Kidney epithelial cell (primary cell): Measurements from ENCODE around the gene PLPP7. TPM values are rescaled to one million over a fixed set of nuclear protein-coding genes. Genes with fewer than 3 reads are reported as not detected.
"Not testable (repeated sequence)": the region's sequence is repeated elsewhere in the genome, so short reads cannot be mapped to it uniquely, and the experiment has no call there.

ENCODE experiments used
- DNase-seq: peaks from one replicate; pipeline ENCODE4 v3.0.0-alpha.2; 2010; ENCODE audit warnings: low read depth
- H3K27me3 ChIP-seq: 2 replicates; pipeline ENCODE4 v1.6.0; 2011; ENCODE audit warnings: low read length; ENCODE audit not compliant: control insufficient read depth, insufficient read depth
- H3K36me3 ChIP-seq: 2 replicates; pipeline ENCODE4 v1.5.1; 2011; ENCODE audit warnings: low read length; ENCODE audit not compliant: control insufficient read depth, insufficient read depth
- H3K4me3 ChIP-seq: 2 replicates; pipeline ENCODE4 v1.5.1; 2011; ENCODE audit warnings: low read depth, mild to moderate bottlenecking, control low read depth, low read length
- CTCF ChIP-seq: IDR thresholded peaks from 2 replicates; pipeline ENCODE4 v1.5.1; 2011; ENCODE audit warnings: mild to moderate bottlenecking, moderate library complexity, low read length, control low read depth, inconsistent platforms; ENCODE audit not compliant: insufficient read depth, poor library complexity, severe bottlenecking
- total RNA-seq: library from RNA; depleted of rRNA; stranded (reverse); fragments of >200 nt; gene quantifications from 2 replicates; pipeline ENCODE4 v1.2.3, GENCODE V29; 2015

The PLPP7 gene
- total RNA-seq, 1 donor from 2014 or later = 4.6 TPM

- no peak overlapping the region for H3K4me3 ChIP-seq
- no peak for DNase-seq
- TF ChIP-seq CTCF = no peak
- H3K27me3 ChIP-seq = no peaks in the 10 kb centered on the region
- no peaks in the 10 kb centered on the region for H3K36me3 ChIP-seq
Observed at GRCh38 chr9:131349522-131349880, 60.0 kb downstream of the PLPP7 start.

DNA sequence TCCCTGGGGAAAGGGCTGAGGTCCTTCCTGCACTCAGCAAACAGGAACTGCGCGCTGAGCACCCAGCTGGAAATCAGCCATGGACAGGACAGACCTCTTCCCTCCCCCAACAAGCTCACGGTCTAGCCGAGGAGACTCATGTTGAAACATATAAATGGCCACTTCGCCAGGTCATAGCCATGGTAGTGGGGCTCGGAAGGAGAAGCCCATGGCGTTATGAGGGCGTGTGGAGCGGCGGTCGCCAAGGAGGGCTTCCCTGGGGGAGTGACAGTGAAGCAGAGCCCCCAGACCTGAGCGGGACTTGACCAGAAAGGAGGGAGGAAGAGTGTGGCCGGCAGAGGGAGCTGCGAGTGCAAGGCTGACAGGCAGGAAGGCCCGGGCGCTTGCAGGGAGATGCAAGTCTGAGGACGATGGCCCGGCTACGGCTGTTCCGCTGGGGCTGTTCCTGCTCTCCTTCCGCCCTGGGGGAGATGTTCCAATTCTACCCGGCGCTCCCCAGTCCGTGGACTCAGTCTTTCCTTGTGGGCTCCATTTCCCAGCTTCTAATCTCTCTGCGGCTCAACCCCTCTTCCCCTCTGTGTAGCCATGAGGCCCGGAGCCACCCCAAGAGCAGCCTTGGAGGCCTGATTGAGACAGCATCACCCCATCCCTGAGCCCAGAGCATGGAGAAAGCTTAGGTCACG lies 60.5 kb downstream of the PLPP7 start:
- H3K27me3 ChIP-seq = no peaks in the 10 kb centered on the region
- no peak overlapping the region for H3K4me3 ChIP-seq
- no peak for DNase-seq
- H3K36me3 ChIP-seq = no peaks in the 10 kb centered on the region
- peak; percentile 91 for TF ChIP-seq CTCF

- H3K36me3 ChIP-seq, DNase-seq, H3K27me3 ChIP-seq, H3K4me3 ChIP-seq: not testable (repeated sequence)
Observed at GRCh38 chr9:131356479-131356878, 67.0 kb downstream of the PLPP7 start.

GRCh38 chr9:131358556-131358955 lies 69.0 kb downstream of the PLPP7 start:
- H3K36me3 ChIP-seq = no peaks in the 10 kb centered on the region
- DNase-seq = no peak
- no peak for TF ChIP-seq CTCF
- no peaks in the 10 kb centered on the region for H3K27me3 ChIP-seq
- no peak overlapping the region for H3K4me3 ChIP-seq

Other genes with a start within 250 kb of the PLPP7 start
- gene AIF1L, start 193.2 kb upstream of the PLPP7 start, total RNA-seq = 50.7 and 58.4 TPM in 2 replicates
- 30.5 and 31.8 TPM in 2 replicates for gene NUP214, start 164.1 kb upstream of the PLPP7 start, total RNA-seq
- gene FAM78A, start 13.2 kb upstream of the PLPP7 start, total RNA-seq = 1.0 and 1.9 TPM in 2 replicates
- gene PRRC2B, start 104.4 kb downstream of the PLPP7 start, total RNA-seq = 158 and 169 TPM in 2 replicates
- 27.9 and 29.3 TPM in 2 replicates for gene POMT1, start 213.2 kb downstream of the PLPP7 start, total RNA-seq
- 17.7 and 19.8 TPM in 2 replicates for gene UCK1, start 241.5 kb downstream of the PLPP7 start, total RNA-seq